SU-DHL-6 (cell line): ENCODE measurements around the gene FAM83D.

Experiments
- EZH2phosphoT487 ChIP-seq: fragments of 200-600 bp; sonication (generic), shearing (Covaris generic); conservative IDR thresholded peaks from 2 replicates; pipeline ENCODE4 v1.6.1; 2018; ENCODE audit warnings: mild to moderate bottlenecking, antibody characterized with exemption, low read length, moderate library complexity, mixed read lengths
- TF ChIP-seq, protein P1 (sequence below): fragments of 200-600 bp; sonication (generic); IDR thresholded peaks from one replicate; pipeline ENCODE4 v1.5.1; 2017; ENCODE audit warnings: antibody characterized with exemption, mild to moderate bottlenecking, low read length, moderate library complexity; ENCODE audit not compliant: insufficient read depth, poor library complexity, severe bottlenecking

GRCh38 chr20:38999217-38999616 is 73.0 kb downstream of the FAM83D start:
- TF ChIP-seq, protein P1, sequence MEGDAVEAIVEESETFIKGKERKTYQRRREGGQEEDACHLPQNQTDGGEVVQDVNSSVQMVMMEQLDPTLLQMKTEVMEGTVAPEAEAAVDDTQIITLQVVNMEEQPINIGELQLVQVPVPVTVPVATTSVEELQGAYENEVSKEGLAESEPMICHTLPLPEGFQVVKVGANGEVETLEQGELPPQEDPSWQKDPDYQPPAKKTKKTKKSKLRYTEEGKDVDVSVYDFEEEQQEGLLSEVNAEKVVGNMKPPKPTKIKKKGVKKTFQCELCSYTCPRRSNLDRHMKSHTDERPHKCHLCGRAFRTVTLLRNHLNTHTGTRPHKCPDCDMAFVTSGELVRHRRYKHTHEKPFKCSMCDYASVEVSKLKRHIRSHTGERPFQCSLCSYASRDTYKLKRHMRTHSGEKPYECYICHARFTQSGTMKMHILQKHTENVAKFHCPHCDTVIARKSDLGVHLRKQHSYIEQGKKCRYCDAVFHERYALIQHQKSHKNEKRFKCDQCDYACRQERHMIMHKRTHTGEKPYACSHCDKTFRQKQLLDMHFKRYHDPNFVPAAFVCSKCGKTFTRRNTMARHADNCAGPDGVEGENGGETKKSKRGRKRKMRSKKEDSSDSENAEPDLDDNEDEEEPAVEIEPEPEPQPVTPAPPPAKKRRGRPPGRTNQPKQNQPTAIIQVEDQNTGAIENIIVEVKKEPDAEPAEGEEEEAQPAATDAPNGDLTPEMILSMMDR: no peak
- TF ChIP-seq EZH2phosphoT487: no peak
